H9 (cell line): ENCODE results near the gene PPP2R3A. TPM values are rescaled to one million over a fixed set of nuclear protein-coding genes. Genes with fewer than 3 reads are reported as not detected.

Source experiments
- DNase-seq: peaks from one replicate; pipeline ENCODE4 v3.0.0-alpha.2; 2017
- H2AFZ ChIP-seq: one replicate; pipeline ENCODE4 v1.6.1; 2013; ENCODE audit warnings: mild to moderate bottlenecking, low read length, control low read depth, moderate library complexity
- H2AK5ac ChIP-seq: 2 replicates; pipeline ENCODE4 v1.6.1; 2013; ENCODE audit warnings: low read length, control low read depth, mixed read lengths; ENCODE audit not compliant: insufficient read length
- H2BK120ac ChIP-seq: one replicate; pipeline ENCODE4 v1.6.1; 2013; ENCODE audit warnings: low read depth, mild to moderate bottlenecking, low read length, control low read depth, inconsistent platforms; ENCODE audit not compliant: poor library complexity, severe bottlenecking
- H2BK12ac ChIP-seq: 2 replicates; pipeline ENCODE4 v1.6.1; 2013; ENCODE audit warnings: low read length, control low read depth, mixed read lengths, low read depth; ENCODE audit not compliant: insufficient read length
- H2BK15ac ChIP-seq: 2 replicates; pipeline ENCODE4 v1.6.1; 2013; ENCODE audit warnings: low read depth, low read length, control low read depth
- H2BK20ac ChIP-seq: one replicate; pipeline ENCODE4 v1.6.1; 2013; ENCODE audit warnings: low read depth, mild to moderate bottlenecking, low read length, control low read depth, inconsistent platforms; ENCODE audit not compliant: poor library complexity, severe bottlenecking
- H2BK5ac ChIP-seq: 2 replicates; pipeline ENCODE4 v1.6.1; 2013; ENCODE audit warnings: low read length, control low read depth, mixed read lengths; ENCODE audit not compliant: insufficient read length
- H3K14ac ChIP-seq: 2 replicates; pipeline ENCODE4 v1.6.1; 2013; ENCODE audit warnings: low read length, control low read depth; ENCODE audit not compliant: insufficient read depth
- H3K18ac ChIP-seq: 2 replicates; pipeline ENCODE4 v1.6.1; 2013; ENCODE audit warnings: low read depth, mild to moderate bottlenecking, mixed read lengths, low read length, control low read depth; ENCODE audit not compliant: insufficient read length
- H3K23ac ChIP-seq: 2 replicates; pipeline ENCODE4 v1.6.1; 2013; ENCODE audit warnings: low read length, control low read depth, mixed read lengths, low read depth; ENCODE audit not compliant: insufficient read length
- H3K23me2 ChIP-seq: 2 replicates; pipeline ENCODE4 v1.6.1; 2013; ENCODE audit warnings: low read depth, mild to moderate bottlenecking, mixed read lengths, low read length, control low read depth; ENCODE audit not compliant: insufficient read length, poor library complexity, severe bottlenecking
- H3K27ac ChIP-seq: 2 replicates; pipeline ENCODE4 v1.5.1; 2013; ENCODE audit warnings: low read length, control low read depth, mixed read lengths, low read depth; ENCODE audit not compliant: insufficient read length
- H3K27me3 ChIP-seq: 2 replicates; pipeline ENCODE4 v1.6.1; 2013; ENCODE audit warnings: low read length, control low read depth, inconsistent platforms; ENCODE audit not compliant: insufficient read depth
- H3K4ac ChIP-seq: 2 replicates; pipeline ENCODE4 v1.6.1; 2013; ENCODE audit warnings: low read depth, mild to moderate bottlenecking, control low read depth, inconsistent platforms, low read length, moderate library complexity
- H3K4me1 ChIP-seq: 2 replicates; pipeline ENCODE4 v1.6.1; 2013; ENCODE audit warnings: low read length, control low read depth, inconsistent platforms; ENCODE audit not compliant: insufficient read depth
- H3K4me2 ChIP-seq: 2 replicates; pipeline ENCODE4 v1.6.1; 2013; ENCODE audit warnings: low read length, control low read depth, mixed read lengths; ENCODE audit not compliant: insufficient read length, insufficient read depth
- H3K56ac ChIP-seq: 2 replicates; pipeline ENCODE4 v1.6.1; 2013; ENCODE audit warnings: low read depth, mild to moderate bottlenecking, mixed read lengths, low read length, control low read depth; ENCODE audit not compliant: insufficient read length
- H3K79me1 ChIP-seq: 2 replicates; pipeline ENCODE4 v1.6.1; 2013; ENCODE audit warnings: low read depth, mild to moderate bottlenecking, moderate library complexity, low read length, control low read depth, inconsistent platforms; ENCODE audit not compliant: insufficient read depth, poor library complexity, severe bottlenecking
- H3K79me2 ChIP-seq: 2 replicates; pipeline ENCODE4 v1.6.1; 2013; ENCODE audit warnings: low read length, control low read depth, inconsistent platforms; ENCODE audit not compliant: insufficient read depth
- H3K9ac ChIP-seq: 2 replicates; pipeline ENCODE4 v1.6.1; 2013; ENCODE audit warnings: low read length, control low read depth, mixed read lengths; ENCODE audit not compliant: insufficient read length; ENCODE audit errors: extremely low read depth
- H3K9me3 ChIP-seq: one replicate; pipeline ENCODE4 v1.6.1; 2013; ENCODE audit warnings: low read depth, low read length, inconsistent platforms; ENCODE audit not compliant: control insufficient read depth
- H3T11ph ChIP-seq: one replicate; pipeline ENCODE4 v1.6.1; 2013; ENCODE audit warnings: mild to moderate bottlenecking, low read length, control low read depth, inconsistent platforms
- H4K20me1 ChIP-seq: one replicate; pipeline ENCODE4 v1.6.1; 2013; ENCODE audit not compliant: control insufficient read depth, insufficient read length, insufficient read depth
- H4K5ac ChIP-seq: 2 replicates; pipeline ENCODE4 v1.6.1; 2013; ENCODE audit warnings: low read depth, mild to moderate bottlenecking, mixed read lengths, low read length, control low read depth; ENCODE audit not compliant: insufficient read length
- H4K8ac ChIP-seq: replicated peaks from 2 replicates; pipeline ENCODE4 v1.6.1; 2013; ENCODE audit warnings: low read length, control low read depth, mixed read lengths, low read depth; ENCODE audit not compliant: insufficient read length
- H4K91ac ChIP-seq: 2 replicates; pipeline ENCODE4 v1.6.1; 2013; ENCODE audit warnings: low read depth, mild to moderate bottlenecking, moderate library complexity, mixed read lengths, low read length, control low read depth; ENCODE audit not compliant: insufficient read length
- H3K27ac Mint-ChIP-seq, 3 experiments: 2 replicates in 2 of 3; 3 replicates in 1 of 3; pipeline ENCODE4 v1.8.0; 2020 to 2021; ENCODE audit warnings: mixed read lengths in 3 of 3, mild to moderate bottlenecking in 1 of 3, moderate library complexity in 1 of 3
- H3K27me3 Mint-ChIP-seq: 2 replicates; pipeline ENCODE4 v1.8.0; 2021; ENCODE audit warnings: low read depth, mild to moderate bottlenecking, moderate library complexity, mixed read lengths
- H3K36me3 Mint-ChIP-seq, 3 experiments: 2 replicates in 2 of 3; 3 replicates in 1 of 3; pipeline ENCODE4 v1.8.0; 2020 to 2021; ENCODE audit warnings: low read depth in 3 of 3, mixed read lengths in 3 of 3; ENCODE audit not compliant: insufficient read depth in 1 of 3
- H3K4me1 Mint-ChIP-seq, 2 experiments: 2 replicates each; pipeline ENCODE4 v1.8.0; 2020; ENCODE audit warnings: mixed read lengths in 2 of 2
- H3K4me3 Mint-ChIP-seq, 2 experiments: 2 replicates in 1 of 2; 3 replicates in 1 of 2; pipeline ENCODE4 v1.8.0; 2020 to 2021; ENCODE audit warnings: mild to moderate bottlenecking in 2 of 2, mixed read lengths in 2 of 2, moderate library complexity in 1 of 2
- H3K9me3 Mint-ChIP-seq, 2 experiments: 2 replicates in 1 of 2; 3 replicates in 1 of 2; pipeline ENCODE4 v1.8.0; 2020; ENCODE audit warnings: mild to moderate bottlenecking in 2 of 2, mixed read lengths in 2 of 2, moderate library complexity in 1 of 2
- WGBS: extraction: QIAGEN DNeasy Blood & Tissue Kit; methylation state at CpG from one replicate; pipeline ENCODE4 v1.1.7; 2013; ENCODE audit warnings: missing lambda C conversion rate, low lambda C conversion rate, mixed read lengths; ENCODE audit not compliant: insufficient read length; ENCODE audit errors: extremely low coverage; 5-methylcytosine and 5-hydroxymethylcytosine counted together
- total RNA-seq: library from RNA; stranded (reverse); gene quantifications from 2 replicates; pipeline ENCODE4 v1.2.1, GENCODE V29; 2021
- TF ChIP-seq, protein P1 (sequence below): fragments of 200-600 bp; sonication (generic); conservative IDR thresholded peaks from 3 replicates; pipeline ENCODE4 v1.8.0; 2021; ENCODE audit warnings: antibody characterized with exemption, mild to moderate bottlenecking

The PPP2R3A gene
- total RNA-seq, 1 experiment from 2014 or later: 12.4 TPM

GRCh38 chr3:135926664-135927063, 38.9 kb upstream of the PPP2R3A start:
- H3K9me3 Mint-ChIP-seq: no peaks in the 10 kb centered on the region
- H2BK120ac ChIP-seq: no peak overlapping the region

More at GRCh38 chr3:135926664-135927063, 38.9 kb upstream of the PPP2R3A start:
- Histone ChIP-seq H3K4ac (no peak overlapping the region), H3K9ac (no peak overlapping the region), H3K14ac (no peak overlapping the region), H2BK5ac (no peak overlapping the region), H3K9me3 (no peaks in the 10 kb centered on the region), H3K79me1 (no peaks in the 10 kb centered on the region), H3K4me2 (no peak overlapping the region), H3K23me2 (no peaks in the 10 kb centered on the region), H3T11ph (no peak overlapping the region), H3K4me1 (no peaks in the 10 kb centered on the region), H2AFZ (no peak overlapping the region), H3K27me3 (no peaks in the 10 kb centered on the region), H2BK12ac (no peak overlapping the region), H4K8ac (no peak overlapping the region), H2BK15ac (no peak overlapping the region), H4K20me1 (no peaks in the 10 kb centered on the region), H3K56ac (no peak overlapping the region), H3K79me2 (no peaks in the 10 kb centered on the region), H4K5ac (no peak overlapping the region), H2AK5ac (no peak overlapping the region), H4K91ac (no peak overlapping the region), H3K23ac (no peak overlapping the region), H2BK20ac (no peak overlapping the region), H3K18ac (no peak overlapping the region), H3K27ac (no peak overlapping the region)
- Mint-ChIP-seq H3K4me1 (peaks cover 9 to 11% of the 10 kb centered on the region in 2 experiments), H3K36me3 (no peaks in the 10 kb centered on the region), H3K27ac (no peak overlapping the region), H3K27me3 (peaks cover 2% of the 10 kb centered on the region; the same call in 1 of the 2 replicates), H3K4me3 (no peak overlapping the region)
- no peak for DNase-seq
- TF ChIP-seq, protein P1, sequence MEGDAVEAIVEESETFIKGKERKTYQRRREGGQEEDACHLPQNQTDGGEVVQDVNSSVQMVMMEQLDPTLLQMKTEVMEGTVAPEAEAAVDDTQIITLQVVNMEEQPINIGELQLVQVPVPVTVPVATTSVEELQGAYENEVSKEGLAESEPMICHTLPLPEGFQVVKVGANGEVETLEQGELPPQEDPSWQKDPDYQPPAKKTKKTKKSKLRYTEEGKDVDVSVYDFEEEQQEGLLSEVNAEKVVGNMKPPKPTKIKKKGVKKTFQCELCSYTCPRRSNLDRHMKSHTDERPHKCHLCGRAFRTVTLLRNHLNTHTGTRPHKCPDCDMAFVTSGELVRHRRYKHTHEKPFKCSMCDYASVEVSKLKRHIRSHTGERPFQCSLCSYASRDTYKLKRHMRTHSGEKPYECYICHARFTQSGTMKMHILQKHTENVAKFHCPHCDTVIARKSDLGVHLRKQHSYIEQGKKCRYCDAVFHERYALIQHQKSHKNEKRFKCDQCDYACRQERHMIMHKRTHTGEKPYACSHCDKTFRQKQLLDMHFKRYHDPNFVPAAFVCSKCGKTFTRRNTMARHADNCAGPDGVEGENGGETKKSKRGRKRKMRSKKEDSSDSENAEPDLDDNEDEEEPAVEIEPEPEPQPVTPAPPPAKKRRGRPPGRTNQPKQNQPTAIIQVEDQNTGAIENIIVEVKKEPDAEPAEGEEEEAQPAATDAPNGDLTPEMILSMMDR: no peak
- WGBS: no CpG with 5 or more reads among the region's 3 CpGs
